IMR-90 (cell line): ENCODE data around the gene TNRC6C.
A peak's percentile ranks its signal among the peaks of the same experiment; 100 is the strongest.

Experiments used
- CTCF ChIP-seq: conservative IDR thresholded peaks from 2 replicates; pipeline ENCODE4 v1.5.1; 2012; ENCODE audit warnings: mild to moderate bottlenecking, low read depth, low read length, improper control_type of control experiment
- MXI1 ChIP-seq: IDR thresholded peaks from 2 replicates; pipeline ENCODE4 v1.6.1; 2012; ENCODE audit warnings: low read depth, mild to moderate bottlenecking, low read length, moderate library complexity, borderline replicate concordance
- POLR2A ChIP-seq: IDR thresholded peaks from 2 replicates; pipeline ENCODE4 v1.6.1; 2012; ENCODE audit warnings: mild to moderate bottlenecking, low read depth, low read length
- RCOR1 ChIP-seq: IDR thresholded peaks from 2 replicates; pipeline ENCODE4 v1.6.1; 2012; ENCODE audit warnings: mild to moderate bottlenecking, low read length, improper control_type of control experiment; ENCODE audit not compliant: insufficient replicate concordance

DNA sequence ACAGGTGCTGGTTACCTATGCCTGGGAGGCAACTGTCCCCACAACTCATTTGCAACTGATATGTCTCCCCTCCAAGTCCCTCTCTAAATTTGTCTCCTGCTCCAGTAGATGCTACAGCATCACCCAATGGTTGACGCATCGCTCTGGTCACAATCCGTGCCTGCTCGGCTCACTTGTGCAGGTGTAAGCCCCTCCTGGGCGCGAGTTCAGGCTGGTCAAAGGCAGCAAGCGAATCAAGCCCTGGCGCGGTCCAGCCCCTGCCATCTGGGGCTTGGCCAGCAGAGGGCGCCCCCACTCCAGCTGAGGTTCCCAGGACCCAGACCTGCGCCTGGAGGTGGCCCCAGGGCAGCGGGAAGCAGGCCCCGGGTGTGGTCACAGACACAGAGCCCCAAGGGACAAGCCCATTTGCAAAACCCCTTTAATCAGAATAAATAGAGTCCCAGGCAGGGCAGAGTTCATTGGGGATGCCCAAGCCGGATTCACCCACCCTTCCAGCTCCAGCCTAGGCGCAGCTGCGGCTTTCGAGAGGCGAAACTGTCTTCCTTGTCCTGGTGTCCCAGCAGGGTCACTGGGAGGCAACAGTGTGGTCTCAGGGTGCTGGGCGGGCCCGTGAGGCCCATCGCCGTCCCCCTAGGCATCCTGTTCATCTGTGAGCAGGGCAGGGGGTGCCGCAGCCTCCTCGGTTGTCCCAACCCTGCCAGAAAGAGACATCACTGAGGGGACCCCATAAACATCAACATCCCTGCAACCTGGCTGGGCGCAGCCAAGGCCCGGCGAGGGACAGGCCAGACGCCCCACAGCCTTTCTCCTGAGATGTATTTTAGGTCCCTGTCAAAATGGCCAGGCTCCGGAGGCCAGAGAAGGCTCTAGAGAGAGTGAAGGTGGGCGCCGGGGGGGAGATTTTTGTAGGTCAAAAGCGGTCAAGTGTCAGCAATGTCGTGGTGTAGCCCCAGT lies 154.3 kb downstream of the TNRC6C start:
- TF ChIP-seq POLR2A (no peak), CTCF (peak; percentile 95), MXI1 (no peak), RCOR1 (no peak)
